GM23338 (cell line): ENCODE results near the gene DLG2.

Experiments used
- EZH2 ChIP-seq: fragments of 200-600 bp; sonication (generic); IDR thresholded peaks from one replicate; pipeline ENCODE4 v1.8.0; 2017; ENCODE audit warnings: antibody characterized with exemption, mild to moderate bottlenecking, low read depth; ENCODE audit not compliant: unreplicated experiment
- POLR2AphosphoS5 ChIP-seq: IDR thresholded peaks from 2 replicates; pipeline ENCODE4 v1.6.1; 2016; ENCODE audit warnings: antibody characterized with exemption, low read depth
- STAT1 ChIP-seq: IDR thresholded peaks from one replicate; pipeline ENCODE4 v1.6.1; 2016; ENCODE audit warnings: antibody characterized with exemption; ENCODE audit not compliant: unreplicated experiment
- ZNF114 ChIP-seq: fragments of 250-450 bp; sonication (Bioruptor Pico); IDR thresholded peaks from 2 replicates; pipeline ENCODE4 v1.5.0; 2020; ENCODE audit warnings: mild to moderate bottlenecking, moderate library complexity
- TF ChIP-seq, protein P1 (sequence below), 2 experiments: fragments of 200-600 bp in 1 of 2; sonication (generic) in 1 of 2; conservative IDR thresholded peaks; 2 replicates each; pipeline versions ENCODE4 v1.5.1 to v1.6.1; 2016 to 2017; ENCODE audit warnings: antibody characterized with exemption in 2 of 2, low read depth in 2 of 2, mild to moderate bottlenecking in 2 of 2, moderate library complexity in 1 of 2
- TF ChIP-seq, protein P2 (sequence below): IDR thresholded peaks from one replicate; pipeline ENCODE4 v1.6.1; 2018; ENCODE audit warnings: antibody characterized with exemption; ENCODE audit not compliant: unreplicated experiment

DNA sequence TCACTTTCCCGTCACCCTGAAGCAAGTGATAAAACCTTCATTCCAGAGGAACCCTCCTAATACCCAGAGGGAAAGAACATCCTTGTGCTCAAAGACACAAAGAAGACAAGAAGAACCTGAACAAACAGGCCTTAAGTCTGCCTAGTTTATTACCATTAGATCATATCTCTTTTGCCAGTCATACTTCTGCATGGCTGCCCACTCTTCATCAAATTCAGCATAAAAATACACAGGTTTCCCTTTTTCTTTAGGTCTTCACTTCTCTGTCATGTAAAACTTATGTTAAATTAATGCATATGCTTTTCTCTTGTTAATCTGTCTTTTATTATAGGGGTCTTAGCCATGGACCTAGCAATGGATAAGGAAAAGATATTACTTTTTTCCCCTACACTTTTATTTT lies 459.7 kb downstream of the DLG2 start:
- TF ChIP-seq, protein P1, sequence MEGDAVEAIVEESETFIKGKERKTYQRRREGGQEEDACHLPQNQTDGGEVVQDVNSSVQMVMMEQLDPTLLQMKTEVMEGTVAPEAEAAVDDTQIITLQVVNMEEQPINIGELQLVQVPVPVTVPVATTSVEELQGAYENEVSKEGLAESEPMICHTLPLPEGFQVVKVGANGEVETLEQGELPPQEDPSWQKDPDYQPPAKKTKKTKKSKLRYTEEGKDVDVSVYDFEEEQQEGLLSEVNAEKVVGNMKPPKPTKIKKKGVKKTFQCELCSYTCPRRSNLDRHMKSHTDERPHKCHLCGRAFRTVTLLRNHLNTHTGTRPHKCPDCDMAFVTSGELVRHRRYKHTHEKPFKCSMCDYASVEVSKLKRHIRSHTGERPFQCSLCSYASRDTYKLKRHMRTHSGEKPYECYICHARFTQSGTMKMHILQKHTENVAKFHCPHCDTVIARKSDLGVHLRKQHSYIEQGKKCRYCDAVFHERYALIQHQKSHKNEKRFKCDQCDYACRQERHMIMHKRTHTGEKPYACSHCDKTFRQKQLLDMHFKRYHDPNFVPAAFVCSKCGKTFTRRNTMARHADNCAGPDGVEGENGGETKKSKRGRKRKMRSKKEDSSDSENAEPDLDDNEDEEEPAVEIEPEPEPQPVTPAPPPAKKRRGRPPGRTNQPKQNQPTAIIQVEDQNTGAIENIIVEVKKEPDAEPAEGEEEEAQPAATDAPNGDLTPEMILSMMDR (conservative IDR thresholded peaks at IDR 0.05; ENCODE audit: low read depth in 2 of 2): no peak
- TF ChIP-seq ZNF114 (CRISPR knock-in tag) (no peak), STAT1 (no peak), POLR2AphosphoS5 (no peak), EZH2 (no peak)
- TF ChIP-seq, protein P2, sequence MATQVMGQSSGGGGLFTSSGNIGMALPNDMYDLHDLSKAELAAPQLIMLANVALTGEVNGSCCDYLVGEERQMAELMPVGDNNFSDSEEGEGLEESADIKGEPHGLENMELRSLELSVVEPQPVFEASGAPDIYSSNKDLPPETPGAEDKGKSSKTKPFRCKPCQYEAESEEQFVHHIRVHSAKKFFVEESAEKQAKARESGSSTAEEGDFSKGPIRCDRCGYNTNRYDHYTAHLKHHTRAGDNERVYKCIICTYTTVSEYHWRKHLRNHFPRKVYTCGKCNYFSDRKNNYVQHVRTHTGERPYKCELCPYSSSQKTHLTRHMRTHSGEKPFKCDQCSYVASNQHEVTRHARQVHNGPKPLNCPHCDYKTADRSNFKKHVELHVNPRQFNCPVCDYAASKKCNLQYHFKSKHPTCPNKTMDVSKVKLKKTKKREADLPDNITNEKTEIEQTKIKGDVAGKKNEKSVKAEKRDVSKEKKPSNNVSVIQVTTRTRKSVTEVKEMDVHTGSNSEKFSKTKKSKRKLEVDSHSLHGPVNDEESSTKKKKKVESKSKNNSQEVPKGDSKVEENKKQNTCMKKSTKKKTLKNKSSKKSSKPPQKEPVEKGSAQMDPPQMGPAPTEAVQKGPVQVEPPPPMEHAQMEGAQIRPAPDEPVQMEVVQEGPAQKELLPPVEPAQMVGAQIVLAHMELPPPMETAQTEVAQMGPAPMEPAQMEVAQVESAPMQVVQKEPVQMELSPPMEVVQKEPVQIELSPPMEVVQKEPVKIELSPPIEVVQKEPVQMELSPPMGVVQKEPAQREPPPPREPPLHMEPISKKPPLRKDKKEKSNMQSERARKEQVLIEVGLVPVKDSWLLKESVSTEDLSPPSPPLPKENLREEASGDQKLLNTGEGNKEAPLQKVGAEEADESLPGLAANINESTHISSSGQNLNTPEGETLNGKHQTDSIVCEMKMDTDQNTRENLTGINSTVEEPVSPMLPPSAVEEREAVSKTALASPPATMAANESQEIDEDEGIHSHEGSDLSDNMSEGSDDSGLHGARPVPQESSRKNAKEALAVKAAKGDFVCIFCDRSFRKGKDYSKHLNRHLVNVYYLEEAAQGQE: no peak
